ENCODE data around the gene CHRNA4.

DNA sequence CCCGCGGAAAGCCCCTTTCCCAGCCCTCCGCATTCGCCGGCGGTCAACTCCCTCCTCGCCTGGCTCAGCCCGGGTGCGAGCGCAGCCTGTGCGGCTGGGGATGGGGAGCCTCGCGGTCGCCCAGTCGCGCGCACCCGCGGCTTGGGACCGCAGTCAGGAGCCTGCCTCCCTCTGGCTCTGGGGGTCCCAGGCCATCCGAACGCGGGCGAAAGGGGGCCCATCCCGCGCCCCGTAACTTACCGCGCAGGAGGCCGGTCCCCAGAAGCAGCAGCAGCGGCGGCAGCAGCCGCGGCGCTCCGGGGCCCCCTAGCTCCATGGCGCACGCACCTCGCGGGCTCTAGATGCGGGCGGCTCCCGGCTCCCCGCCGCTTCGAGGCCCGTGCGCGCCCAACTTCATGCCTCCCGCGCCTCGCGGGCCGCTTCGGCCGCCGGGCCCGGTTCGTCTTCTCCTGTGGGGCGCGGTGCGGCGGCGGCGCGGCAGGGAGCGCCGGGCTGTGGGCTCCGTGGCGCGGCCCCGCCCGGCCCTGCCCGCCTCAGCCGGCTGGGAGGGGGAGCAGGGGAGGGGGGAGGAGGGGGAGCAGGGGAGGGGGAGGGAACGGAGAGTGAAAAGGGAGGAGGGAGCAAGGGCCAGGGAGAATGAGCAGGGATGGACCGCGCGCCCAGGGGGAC lies at the start of gene CHRNA4:
- TF ChIP-seq, protein P1, sequence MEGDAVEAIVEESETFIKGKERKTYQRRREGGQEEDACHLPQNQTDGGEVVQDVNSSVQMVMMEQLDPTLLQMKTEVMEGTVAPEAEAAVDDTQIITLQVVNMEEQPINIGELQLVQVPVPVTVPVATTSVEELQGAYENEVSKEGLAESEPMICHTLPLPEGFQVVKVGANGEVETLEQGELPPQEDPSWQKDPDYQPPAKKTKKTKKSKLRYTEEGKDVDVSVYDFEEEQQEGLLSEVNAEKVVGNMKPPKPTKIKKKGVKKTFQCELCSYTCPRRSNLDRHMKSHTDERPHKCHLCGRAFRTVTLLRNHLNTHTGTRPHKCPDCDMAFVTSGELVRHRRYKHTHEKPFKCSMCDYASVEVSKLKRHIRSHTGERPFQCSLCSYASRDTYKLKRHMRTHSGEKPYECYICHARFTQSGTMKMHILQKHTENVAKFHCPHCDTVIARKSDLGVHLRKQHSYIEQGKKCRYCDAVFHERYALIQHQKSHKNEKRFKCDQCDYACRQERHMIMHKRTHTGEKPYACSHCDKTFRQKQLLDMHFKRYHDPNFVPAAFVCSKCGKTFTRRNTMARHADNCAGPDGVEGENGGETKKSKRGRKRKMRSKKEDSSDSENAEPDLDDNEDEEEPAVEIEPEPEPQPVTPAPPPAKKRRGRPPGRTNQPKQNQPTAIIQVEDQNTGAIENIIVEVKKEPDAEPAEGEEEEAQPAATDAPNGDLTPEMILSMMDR (optimal IDR thresholded peaks at IDR 0.05 in 1 of 3, IDR thresholded peaks at IDR 0.05 in 1 of 3, conservative IDR thresholded peaks at IDR 0.05 in 1 of 3; ENCODE audit: extremely low read depth in 1 of 3, insufficient read depth in 2 of 3, low read length in 3 of 3): no peak
- peak; percentile 28 for TF ChIP-seq EZH2 (IDR thresholded peaks at IDR 0.05; ENCODE audit: low read length)
